ENCODE data around the gene SEPSECS. TPM values are rescaled to one million over a fixed set of nuclear protein-coding genes. Genes with fewer than 3 reads are reported as not detected.
A peak's percentile ranks its signal among the peaks of the same experiment; 100 is the strongest.

SEPSECS gene
- total and polyA plus RNA-seq, 2 of the 8 experiments (the other 6 are each of a cell fraction or from before 2014, with no cell fraction given) = 1.9 to 4.1 TPM

- DNase-seq (ENCODE audit: low read depth in 1 of 2, low spot score in 2 of 2) (no peak), FAIRE-seq (no peak)
- ChIA-PET CTCF (ENCODE audit: partially characterized antibody) (no interaction called here), POLR2A (ENCODE audit: partially characterized antibody) (interaction anchor here (1.7 kb wide), 1 partner anchor 21 kb away, joined by 8 read pairs; no protein-coding TSS in a partner anchor)
- Histone ChIP-seq H3K4me1 (replicated peaks in 1 of 4; ENCODE audit: control insufficient read depth in 3 of 4, insufficient read depth in 4 of 4, low read length in 3 of 4) (peaks cover 0 to 3% (median 2%) of the 10 kb centered on the region in 4 experiments; a peak in 4 of 7 replicates), H3K9me3 (ENCODE audit: insufficient read depth in 2 of 2, low read depth in 1 of 2, low read length in 1 of 2) (no peaks in the 10 kb centered on the region), H3K4me2 (ENCODE audit: insufficient read depth in 1 of 2, low read depth in 2 of 2, low read length in 2 of 2) (peak overlapping the region in 1 of 2 experiments; percentile 90; a peak in 1 of 4 replicates), H2BK5ac (ENCODE audit: low read depth, low read length) (no peak overlapping the region), H3K79me2 (ENCODE audit: control insufficient read depth in 1 of 2, insufficient read depth in 2 of 2, low read length in 2 of 2) (no peaks in the 10 kb centered on the region), H2BK15ac (ENCODE audit: low read length) (no peak overlapping the region), H3K23ac (ENCODE audit: insufficient read length) (no peak overlapping the region), H3K4me3 (ENCODE audit: extremely low read depth in 1 of 4, insufficient read depth in 2 of 4, low read depth in 3 of 4, low read length in 4 of 4) (peak overlapping the region in 1 of 4 experiments; percentile 81; a peak in 1 of 8 replicates), H3K14ac (ENCODE audit: insufficient read length) (no peak overlapping the region), H3K56ac (replicated peaks; ENCODE audit: insufficient read length, low read depth, low read length) (no peak overlapping the region), H3K9ac (replicated peaks in 1 of 4; ENCODE audit: extremely low read depth in 1 of 4, low read depth in 3 of 4, low read length in 3 of 4) (no peak overlapping the region), H2BK20ac (ENCODE audit: low read length) (no peak overlapping the region), H2AK5ac (ENCODE audit: low read depth, low read length) (no peak overlapping the region), H4K8ac (ENCODE audit: extremely low read depth, insufficient read depth, low read length) (no peak overlapping the region), H3K27ac (ENCODE audit: low read depth, low read length) (no peak overlapping the region), H2BK120ac (replicated peaks; ENCODE audit: low read depth, low read length) (no peak overlapping the region), H3K23me2 (ENCODE audit: low read depth, low read length) (peaks cover 7% of the 10 kb centered on the region), H4K5ac (ENCODE audit: insufficient read length, low read depth, low read length) (no peak overlapping the region), H3K18ac (ENCODE audit: extremely low read depth, low read length) (no peak overlapping the region), H2AFZ (ENCODE audit: low read length) (no peak overlapping the region), H3K4ac (replicated peaks; ENCODE audit: insufficient read length, low read depth, low read length) (no peak overlapping the region), H3K79me1 (ENCODE audit: low read depth, low read length) (no peaks in the 10 kb centered on the region), H4K20me1 (replicated peaks in 1 of 2; ENCODE audit: control insufficient read depth in 1 of 2, insufficient read depth in 2 of 2, low read length in 2 of 2) (peaks cover 0 to 1% of the 10 kb centered on the region in 2 experiments), H4K91ac (replicated peaks; ENCODE audit: insufficient read length, low read length) (no peak overlapping the region), H3K27me3 (replicated peaks in 1 of 4; ENCODE audit: control insufficient read depth in 3 of 4, extremely low read depth in 1 of 4, insufficient read depth in 3 of 4, low read length in 3 of 4) (no peaks in the 10 kb centered on the region), H3K36me3 (ENCODE audit: control insufficient read depth in 2 of 4, insufficient read depth in 4 of 4, low read length in 3 of 4) (peaks cover 0 to 3% (median 0%) of the 10 kb centered on the region in 4 experiments; a peak in 1 of 8 replicates), H2BK12ac (ENCODE audit: low read depth, low read length) (no peak overlapping the region)
- WGBS, 2 experiments (ENCODE audit: extremely low coverage in 1 of 2, insufficient coverage in 1 of 2, insufficient read length in 1 of 2, insufficient replicate concordance in 2 of 2, low coverage in 1 of 2, low lambda C conversion rate in 2 of 2, missing lambda C conversion rate in 1 of 2) = 89% methylated on average over 7 of the region's 7 CpGs; no CpG with 5 or more reads in 1 of the 2 experiments
- TF ChIP-seq RFX5 (IDR thresholded peaks at IDR 0.05; ENCODE audit: borderline replicate concordance, low read depth, low read length) (no peak), ATF2 (IDR thresholded peaks at IDR 0.05; ENCODE audit: low read length) (no peak), POLR2AphosphoS5 (IDR thresholded peaks at IDR 0.05; ENCODE audit: low read depth, low read length) (no peak), MAFK (IDR thresholded peaks at IDR 0.05; ENCODE audit: low read depth, low read length) (no peak), SIRT6 (IDR thresholded peaks at IDR 0.05; ENCODE audit: low read length) (no peak), CTCF (IDR thresholded peaks at IDR 0.05; ENCODE audit: control extremely low read depth in 1 of 3, insufficient read depth in 1 of 3, low read depth in 1 of 3, low read length in 3 of 3) (no peak), RAD21 (IDR thresholded peaks at IDR 0.05 in 1 of 2, conservative IDR thresholded peaks at IDR 0.05 in 1 of 2; ENCODE audit: low read depth in 2 of 2, low read length in 2 of 2) (no peak), KDM1A (IDR thresholded peaks at IDR 0.05; ENCODE audit: borderline replicate concordance, low read length) (no peak), BRCA1 (IDR thresholded peaks at IDR 0.05; ENCODE audit: low read depth, low read length) (no peak), CBX5 (IDR thresholded peaks at IDR 0.05; ENCODE audit: low read depth, low read length) (no peak)
Measured at GRCh38 chr4:25158817-25159216, 1.4 kb downstream of the SEPSECS start.

Measured in H1 (cell line).